Skin of body (tissue), 2 donors: ENCODE measurements around the gene VRK1. TPM values are rescaled to one million over a fixed set of nuclear protein-coding genes. Genes with fewer than 3 reads are reported as not detected.

Source experiments
- DNase-seq: peaks from one replicate; lab custom pipeline; 2025; lab: John Stamatoyannopoulos, UW
- total RNA-seq: library from RNA; depleted of rRNA; stranded (reverse); fragments of >200 nt; gene quantifications from one replicate; pipeline ENCODE4 v1.2.3, GENCODE V29; 2014

Gene VRK1
- total RNA-seq, 1 donor from 2014 or later = 34.9 TPM

DNA sequence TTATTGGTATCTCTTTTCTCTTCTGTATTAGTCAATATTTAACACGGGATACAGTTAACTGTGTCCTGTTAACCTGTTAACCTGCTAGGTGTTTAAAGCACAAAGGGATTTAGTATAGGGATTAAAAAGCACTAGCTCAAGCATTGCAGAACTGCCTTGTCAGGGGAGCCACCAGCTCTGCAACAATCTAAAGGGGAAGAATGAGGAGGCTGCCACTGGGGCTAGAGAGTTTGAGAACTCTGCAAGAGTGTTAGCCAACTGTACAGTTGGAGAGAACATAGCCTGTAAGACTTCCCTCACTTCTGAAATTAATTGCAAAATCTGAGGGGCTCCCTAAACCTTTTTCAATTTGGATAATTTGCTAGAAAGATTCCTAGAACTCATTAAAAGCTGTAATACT is 6.5 kb upstream of the VRK1 start:
- no peak for DNase-seq

DNA sequence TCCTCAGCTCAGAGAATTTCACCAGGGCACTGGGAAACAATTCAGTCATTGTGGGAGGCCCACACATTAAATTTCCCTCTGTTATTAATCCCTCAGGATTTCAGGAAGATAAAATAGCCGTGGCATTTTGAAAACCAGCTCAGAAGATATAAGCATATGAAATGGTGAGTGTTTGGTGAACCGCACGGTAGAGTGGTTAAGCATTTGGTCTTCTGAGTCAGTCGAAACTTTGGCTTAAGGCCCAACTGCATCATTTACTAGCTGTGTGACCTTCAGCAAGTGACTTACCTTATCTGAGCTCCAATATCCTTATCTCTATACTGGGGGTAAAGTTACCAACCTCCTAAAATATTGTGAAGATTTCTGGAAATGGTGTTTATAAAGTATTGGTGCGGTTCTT is 5.2 kb upstream of the VRK1 start:
- no peak for DNase-seq

DNA sequence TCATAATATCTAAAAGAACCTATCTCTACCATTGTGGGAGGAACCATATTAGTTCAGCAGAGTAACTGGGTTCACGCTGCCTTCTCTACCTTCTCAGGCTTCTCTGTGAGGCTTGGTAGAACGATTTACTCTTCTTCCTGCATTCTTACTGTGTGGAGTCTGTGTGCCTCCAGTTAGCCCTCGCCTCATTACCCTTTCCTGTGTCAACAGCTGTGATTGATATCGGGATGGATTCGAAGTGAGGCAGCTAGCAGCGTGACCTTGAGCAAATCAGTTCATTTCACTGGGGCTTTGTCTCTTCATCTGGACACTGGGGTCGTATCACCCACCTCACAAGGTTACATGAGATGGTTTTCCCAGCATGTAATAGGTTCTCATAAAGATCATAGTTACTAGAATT is 4.6 kb upstream of the VRK1 start:
- no peak for DNase-seq

DNA sequence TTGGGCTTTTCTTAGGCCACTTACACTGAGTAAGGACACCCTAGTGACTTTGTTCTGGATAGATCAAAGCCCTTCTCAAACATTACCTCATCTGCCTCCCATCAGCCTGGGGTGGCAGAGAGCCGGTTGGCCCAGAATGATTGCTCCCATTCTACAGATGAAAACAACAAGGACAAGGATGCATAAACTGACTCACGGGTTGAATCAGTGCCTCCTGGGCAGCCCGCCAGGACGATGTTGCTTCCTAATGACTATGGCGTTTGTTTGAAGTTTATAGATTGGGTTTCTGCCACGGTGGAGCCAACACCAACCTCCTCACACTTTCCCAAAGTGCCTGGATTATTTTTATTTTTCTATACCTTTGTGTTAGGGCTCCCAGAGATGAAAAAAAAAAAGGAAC is 3.6 kb upstream of the VRK1 start:
- DNase-seq = no peak

DNA sequence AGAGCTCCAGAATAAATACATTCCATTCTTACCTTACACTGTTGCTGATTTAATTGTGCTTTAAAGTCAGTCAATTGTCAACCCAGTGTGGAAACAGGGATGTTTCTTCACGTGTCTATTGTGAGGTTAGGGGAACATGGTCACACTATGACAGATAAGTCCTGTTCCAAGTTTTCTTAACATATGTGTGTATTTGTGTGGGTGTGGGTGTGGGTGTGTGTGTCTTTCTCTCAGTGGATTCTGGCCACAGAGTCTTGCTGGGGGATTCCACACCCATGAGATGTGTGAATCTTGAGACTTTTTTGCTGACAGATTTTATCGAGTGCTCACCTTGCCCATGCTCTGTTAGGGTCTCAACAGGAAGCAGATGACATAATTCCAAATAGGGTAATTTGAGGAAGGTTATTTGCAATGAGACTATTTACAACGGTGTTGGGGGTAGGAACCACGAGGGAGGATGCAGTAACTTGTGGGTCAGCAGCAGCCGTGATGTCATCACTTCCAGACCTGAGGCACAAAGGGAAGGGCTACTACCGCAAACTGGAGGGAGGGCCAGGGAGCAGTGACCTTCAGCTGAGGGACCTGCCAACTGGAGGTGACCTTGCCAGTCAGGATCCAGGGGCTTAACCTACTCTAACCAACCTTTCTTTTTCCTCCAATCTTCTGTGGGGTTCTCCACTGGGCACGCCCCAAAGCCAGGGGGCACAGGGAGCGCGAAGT is 1.9 kb upstream of the VRK1 start:
- no peak for DNase-seq

DNA sequence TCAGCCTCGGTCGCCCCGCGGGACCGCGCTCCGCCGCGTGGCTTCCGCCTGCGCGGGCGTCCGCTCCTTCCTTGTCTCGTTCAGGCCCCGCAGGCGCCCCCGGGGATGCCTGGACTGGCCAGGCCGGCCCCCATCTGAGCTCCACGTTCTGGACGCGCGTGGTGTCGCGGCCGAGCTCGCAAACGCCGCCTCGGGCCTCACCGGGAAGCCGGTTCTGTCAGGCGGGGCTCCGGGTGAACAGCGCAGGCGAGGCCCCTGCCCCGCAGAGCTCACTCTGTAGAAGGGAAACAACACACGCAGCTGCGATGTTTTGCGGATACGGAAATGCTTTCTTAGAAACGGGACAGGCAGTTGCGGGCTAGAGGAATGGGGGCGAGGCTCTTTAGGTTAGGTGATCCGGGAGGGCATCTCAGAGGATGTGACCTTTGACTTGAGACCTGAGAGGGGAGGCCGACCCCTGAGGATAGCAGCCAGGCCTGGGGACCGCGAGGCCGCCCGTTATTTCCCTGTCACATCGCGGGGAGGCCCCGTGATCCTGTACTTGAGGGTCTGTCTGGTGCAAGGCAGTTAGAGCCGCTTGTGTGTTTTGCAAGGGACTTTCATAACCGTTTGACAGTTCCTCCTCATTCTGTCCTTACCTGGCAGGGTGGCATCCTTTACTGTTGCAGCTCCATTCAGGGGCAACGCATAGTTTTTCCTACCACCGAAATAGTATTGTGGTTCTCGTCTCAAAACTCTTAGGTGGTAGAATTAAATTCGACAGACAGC is 584 bp downstream of the VRK1 start:
- DNase-seq = no peak

DNA sequence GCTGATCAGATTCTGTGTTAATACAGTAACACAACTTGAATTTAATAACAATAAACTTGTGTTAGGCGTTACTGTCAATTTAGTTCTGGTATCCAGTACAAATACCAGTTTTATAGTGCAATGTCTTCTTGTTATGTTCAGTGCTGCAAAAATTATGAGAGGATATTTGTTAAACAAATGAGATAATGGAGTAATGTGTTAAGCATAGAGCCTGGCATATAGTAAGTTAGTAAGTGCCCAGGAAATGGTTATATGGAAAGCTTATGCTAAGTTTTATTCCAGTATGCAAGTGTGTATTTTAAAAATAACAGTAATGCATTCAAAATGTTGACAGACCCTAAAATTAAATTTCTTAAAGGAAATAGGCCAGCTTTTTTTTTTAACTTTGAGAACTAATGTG is 1.8 kb downstream of the VRK1 start:
- no peak for DNase-seq

DNA sequence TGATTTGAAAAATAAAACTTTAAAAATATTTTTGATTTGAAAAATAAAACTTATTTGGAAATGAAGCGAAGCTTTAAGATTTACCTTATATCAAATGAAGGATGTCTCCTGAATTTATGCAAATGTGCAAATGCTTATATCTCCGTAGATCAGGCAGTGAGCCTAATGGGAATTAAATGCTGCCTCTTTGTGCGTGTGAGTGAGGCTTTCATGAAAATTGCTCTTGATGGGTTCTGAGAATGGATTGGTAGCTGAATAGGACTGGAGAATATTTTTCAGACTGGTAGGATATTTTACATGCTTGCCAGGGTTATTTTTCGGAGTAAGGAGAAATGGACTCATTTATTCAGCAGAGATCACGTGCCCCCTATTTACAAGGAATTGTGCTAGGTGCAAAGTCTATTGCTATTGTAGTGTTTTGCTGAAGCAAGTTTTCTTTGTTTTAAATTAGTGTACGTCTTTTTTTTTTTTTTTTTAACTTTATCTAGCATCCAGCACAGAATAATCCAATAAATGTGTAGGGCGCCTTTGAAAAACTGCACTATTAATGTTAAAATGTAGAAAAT is 2.4 kb downstream of the VRK1 start:
- DNase-seq = no peak

DNA sequence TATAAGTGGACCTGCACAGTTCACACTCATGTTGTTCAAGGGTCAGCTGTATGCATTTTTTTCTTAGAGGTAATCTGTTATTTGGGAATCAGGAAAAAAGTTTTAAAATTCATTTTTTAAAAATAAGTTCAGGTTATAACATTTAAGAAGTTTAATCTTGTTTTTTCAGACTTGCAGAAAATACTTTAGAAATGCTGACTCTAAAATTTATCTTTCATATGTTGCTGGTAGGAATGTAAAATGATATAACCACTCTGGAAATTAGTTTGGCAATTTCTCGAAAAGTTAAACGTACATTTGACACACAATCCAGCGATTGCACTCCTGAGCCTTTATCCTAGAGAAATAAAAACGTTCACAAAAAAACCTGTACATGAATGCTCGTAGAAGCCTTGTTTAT is 4.7 kb downstream of the VRK1 start:
- no peak for DNase-seq

DNA sequence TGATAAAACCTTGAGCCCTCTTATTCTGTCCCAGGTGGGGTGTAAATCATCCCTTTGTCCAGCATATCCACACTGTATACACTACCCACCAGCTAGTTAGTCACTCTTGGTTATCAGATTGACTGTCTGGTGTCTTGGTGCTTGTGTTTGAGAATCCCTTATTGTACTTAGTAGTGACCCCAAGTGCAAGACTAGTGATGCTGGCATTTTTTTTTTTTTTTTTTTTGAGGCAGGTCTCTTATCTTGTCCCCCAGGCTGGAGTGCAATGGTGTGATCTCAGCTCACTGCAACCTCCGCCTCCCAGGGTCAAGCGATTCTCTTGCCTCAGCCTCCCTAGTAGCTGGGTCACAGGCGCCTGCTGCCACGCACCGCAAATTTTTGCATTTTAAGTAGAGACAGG is 5.8 kb downstream of the VRK1 start:
- no peak for DNase-seq

DNA sequence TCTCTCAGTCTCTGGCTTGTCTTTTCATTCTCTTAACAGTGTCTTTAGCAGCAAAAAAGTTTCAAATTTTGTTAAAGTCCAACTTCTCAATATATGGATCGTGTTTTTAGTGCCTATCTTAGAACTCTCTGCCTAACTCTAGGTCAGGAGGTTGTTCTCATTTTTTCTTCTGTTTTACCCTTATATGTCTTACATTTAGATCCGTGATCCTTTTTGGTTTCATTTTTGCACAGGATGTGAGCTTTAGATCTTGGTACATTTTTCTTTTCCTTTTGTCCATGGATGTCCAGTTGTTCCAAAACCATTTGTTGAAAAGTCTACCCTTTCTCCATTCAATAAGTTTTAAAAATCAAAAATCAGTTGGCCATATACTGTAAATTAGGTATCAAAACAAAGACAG is 6.8 kb downstream of the VRK1 start:
- no peak for DNase-seq

DNA sequence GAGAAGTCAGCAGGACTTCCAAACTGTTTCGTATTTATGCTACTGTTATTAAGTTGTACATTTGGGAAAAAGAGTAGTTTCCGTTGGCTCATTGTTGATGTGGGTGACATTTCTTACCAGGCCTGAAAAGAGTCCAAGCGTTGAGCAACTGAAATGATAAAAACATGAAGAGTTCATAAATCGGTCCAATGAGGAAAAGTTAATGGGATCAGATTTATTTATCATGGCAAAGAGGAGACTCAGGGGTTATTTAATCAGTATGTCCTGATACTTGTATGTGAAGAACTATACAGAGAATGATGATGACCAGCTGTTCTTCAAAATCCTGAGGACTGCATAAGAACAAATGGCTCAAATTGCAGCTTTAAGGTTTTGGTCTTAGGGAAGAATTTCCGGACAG is 7.7 kb downstream of the VRK1 start:
- DNase-seq = no peak

DNA sequence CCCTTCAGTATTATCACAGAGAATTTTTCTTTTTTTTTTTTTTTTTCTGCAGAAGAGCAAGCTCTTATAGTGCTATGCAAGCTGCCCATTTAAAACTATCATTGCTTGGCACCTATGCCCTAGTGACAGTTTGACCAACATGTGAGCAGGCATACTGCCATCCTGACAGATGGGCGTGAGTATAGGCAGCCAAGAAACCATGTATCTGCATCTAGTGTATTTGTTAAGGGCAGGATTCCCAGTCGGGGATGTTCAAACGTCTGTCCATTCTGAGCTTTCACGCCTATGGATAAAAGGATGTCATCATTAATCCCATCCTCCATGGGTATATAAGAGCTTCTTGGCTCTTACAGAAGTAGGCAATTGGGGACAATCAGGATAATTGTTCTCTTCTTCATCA is 8.8 kb downstream of the VRK1 start:
- no peak for DNase-seq

DNA sequence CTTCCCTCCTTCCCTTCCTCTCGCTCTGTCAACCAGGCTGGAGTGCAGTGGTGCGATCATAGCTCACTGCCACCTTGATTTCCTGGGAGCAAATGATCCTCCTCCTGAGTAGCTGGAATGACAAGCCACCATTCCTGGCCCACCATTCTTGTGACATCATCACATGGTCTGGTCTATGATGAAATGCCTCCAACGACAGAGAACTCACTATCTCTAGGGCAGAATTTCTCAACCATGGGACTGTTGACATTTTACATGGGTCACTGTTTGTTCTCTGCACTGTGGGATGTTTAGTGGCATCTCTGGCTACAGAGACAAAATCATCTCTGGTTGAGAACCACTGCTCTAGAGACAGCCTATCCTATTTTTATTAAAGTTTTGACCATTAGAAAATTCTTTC is 9.7 kb downstream of the VRK1 start:
- DNase-seq = no peak

DNA sequence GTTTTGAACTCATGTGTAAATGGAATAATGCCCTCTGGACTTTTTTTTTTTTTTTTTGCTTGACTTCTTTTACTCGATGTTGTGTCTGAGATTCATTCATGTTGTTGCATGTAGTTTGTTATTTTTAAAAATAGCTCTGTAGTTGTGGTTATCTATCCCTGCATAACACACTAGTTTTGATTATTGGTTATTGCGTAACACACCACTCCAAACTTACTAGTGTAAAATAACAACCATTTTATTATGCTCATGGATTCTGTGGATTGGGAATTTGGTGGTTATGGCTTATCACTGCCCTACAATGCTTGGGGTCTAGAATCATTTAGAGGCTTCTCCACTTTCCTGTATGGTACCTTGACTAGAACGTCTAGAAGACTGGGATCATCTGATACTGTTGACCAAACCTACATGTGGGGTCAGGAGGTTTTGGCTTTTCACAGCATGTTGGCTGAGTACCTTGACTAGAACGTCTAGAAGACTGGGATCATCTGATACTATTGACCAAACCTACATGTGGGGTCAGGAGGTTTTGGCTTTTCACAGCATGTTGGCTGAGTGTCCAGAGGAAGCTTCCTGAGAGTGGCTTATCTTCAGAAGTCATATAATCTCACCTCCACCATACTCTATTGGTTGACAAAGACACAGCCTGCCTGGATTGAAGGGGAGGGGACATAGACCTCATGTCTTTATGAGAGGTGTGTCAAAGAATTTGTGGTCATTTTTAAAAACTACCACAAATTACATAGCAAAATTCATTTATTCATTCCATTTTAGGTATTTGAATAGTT is 11.6 kb downstream of the VRK1 start:
- no peak for DNase-seq

DNA sequence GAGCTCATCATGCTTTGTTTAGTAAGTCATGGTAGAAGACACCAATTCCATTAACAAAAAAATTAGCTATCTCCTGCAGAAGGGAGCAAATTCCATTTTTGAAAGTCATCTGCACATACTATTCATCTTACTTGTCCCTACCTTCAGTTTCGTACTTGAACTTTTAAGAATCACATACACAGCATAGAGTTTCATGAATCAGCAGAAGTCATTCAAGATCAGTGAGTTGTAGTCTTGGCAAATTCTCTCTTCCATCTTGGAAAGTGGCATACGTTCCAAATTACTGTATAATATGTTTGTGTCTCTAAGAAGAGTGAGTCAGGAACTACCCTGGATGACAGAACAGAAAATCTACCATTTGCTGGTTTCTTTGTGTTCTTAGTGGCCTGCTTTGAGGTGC is 14.1 kb downstream of the VRK1 start:
- no peak for DNase-seq

DNA sequence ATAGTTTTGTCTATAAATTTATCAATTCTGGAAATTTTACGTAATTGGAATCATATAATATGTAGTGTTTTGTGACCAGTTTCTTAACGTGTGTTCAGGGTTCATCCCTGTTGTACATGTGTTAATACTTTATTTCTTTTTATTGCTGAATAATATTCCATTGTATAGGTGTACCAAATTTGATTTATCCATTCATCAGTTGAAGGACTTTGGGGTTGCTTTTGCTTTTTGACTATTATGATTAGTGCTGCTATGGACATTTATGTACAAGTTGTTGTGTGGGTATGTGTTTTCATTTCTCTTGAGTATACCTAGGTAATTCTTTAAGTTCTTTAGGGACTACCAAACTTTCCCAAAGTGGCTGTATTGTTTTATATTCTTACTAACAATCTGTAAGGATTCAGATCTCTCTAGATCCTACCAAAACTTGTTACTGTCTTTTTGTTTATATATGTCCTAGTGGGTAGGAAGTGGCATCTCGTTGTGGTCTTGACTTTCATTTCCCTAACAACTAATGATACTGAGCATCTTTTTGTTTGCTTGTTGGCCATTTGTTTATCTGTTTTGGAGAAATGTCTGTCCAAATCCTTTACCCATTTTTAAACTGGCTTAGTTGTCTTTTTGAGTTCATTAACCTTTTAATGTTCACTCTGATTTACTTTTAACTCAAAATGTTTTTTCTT is 14.9 kb downstream of the VRK1 start:
- no peak for DNase-seq

DNA sequence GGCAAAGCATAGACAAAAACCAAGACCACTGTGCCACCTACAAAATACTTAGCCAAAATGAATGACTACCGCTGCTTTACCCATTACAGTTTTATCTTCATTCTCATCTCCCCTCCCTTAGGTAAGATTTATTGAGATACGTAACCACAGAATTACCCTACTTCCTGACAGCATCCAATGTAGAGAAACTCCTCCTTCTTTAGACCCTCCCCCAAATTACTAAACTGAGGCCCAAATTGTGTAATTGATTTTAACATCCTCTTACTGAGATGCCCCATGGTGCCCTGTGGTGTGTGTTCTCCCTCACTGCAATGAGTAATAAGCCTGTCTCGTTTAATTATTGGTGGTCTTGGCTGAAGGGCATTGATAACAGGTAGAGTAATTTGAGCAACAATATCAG is 19.1 kb downstream of the VRK1 start:
- DNase-seq = no peak

DNA sequence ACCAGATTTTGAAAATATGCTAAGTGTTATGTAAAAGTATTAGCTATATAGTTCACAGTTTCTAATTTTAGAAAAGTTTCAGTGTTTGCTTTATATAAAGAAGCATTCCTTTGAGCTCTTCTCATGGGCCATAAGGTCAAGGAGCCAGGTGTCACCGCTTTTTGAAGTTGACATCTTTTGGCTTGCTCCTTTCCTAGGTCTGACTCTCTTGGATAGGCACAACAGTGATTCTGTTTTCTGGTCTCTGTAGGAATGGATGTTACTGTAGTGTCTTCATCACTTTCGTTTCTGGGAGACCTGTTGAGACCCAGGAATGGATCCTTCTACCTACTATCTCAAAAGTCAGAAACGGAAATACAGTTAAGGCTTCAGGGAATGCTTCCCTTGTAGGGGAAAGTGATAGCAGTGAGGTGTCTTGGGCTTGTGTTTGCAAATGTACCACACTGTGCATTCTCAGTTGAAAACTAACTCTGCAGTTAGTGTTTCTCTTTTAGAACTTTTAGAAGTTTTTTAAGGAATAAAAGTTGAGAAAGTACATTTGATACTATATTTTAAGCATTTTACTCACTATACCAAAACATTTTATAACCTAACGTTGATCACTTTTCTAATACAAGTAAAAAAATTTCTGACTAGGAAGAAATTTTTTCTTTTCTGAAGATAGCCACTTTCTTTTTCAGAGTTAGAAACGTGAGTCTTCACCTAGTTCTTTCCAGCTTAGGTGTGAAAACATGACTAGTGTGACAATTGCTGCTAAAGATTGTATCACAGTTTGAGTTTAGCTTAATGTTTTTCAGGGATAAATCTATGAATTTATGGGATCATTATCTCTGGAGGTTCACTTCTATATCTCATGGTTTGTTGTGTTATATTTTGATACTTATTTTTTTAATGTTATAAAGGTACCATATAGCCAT is 20.8 kb downstream of the VRK1 start:
- no peak for DNase-seq

DNA sequence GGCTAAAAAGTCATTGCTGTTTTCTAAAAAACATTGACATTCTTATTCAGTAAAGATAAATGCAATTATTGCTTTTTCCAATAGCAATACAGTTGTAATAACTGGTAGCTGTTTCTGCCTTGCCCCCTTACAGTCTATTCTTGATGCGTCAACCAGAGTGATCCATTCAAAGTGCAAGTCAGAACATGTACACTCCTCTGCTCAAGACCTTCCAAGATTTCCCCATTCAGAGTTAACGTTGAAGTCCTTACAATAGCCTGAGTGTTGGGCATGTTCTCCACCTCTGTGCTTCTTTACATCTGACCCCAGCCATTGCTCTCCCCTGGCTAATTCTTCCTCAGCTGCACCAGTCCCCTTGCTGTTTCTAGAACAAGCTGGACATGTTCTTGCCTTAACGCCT is 24.3 kb downstream of the VRK1 start:
- DNase-seq = no peak

DNA sequence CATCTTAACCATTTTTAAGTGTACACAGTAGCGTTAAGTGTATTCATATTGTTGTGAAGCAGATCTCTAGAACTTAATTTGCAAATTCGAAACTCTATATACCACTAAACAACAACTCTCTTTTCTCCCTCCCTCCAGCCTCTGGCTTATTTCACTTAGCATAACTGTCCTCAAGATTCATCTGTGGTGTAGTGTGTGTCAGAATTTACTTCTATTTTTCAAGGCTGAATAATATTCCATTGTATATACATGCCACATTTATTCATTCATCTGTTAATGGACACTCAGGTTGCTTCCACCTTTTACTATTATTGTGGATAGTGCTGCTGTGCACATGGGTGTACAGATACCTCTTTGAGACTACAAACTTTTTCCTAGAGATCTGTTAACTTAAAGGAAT is 26.5 kb downstream of the VRK1 start:
- no peak for DNase-seq
